D721Med (cell line): ENCODE data around the gene OXER1.

Experiments
- DNase-seq: peaks from one replicate; pipeline ENCODE4 v3.0.0; 2011; ENCODE audit warnings: low spot score; ENCODE audit not compliant: insufficient read length
- FAIRE-seq: peaks from 2 replicates; lab custom pipeline; 2011; peaks lifted over from hg19 to GRCh38; lab: Jason Lieb, UNC
- CTCF ChIP-seq: IDR thresholded peaks from 2 replicates; pipeline ENCODE4 v1.5.1; 2012; ENCODE audit warnings: mild to moderate bottlenecking, control low read depth; ENCODE audit not compliant: insufficient read depth; ENCODE audit errors: missing control alignments

The OXER1 gene, protein sequence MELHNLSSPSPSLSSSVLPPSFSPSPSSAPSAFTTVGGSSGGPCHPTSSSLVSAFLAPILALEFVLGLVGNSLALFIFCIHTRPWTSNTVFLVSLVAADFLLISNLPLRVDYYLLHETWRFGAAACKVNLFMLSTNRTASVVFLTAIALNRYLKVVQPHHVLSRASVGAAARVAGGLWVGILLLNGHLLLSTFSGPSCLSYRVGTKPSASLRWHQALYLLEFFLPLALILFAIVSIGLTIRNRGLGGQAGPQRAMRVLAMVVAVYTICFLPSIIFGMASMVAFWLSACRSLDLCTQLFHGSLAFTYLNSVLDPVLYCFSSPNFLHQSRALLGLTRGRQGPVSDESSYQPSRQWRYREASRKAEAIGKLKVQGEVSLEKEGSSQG

GRCh38 chr2:42764096-42764495 lies at the start of gene OXER1:
Gene OXER1, minus strand, starts transcription at chr2:42764135. Its CDS starts 73 bp downstream, at chr2:42764062.
- DNase-seq, result no peak
- no peak for FAIRE-seq
- no peak for TF ChIP-seq CTCF

- FAIRE-seq, result no peak
- DNase-seq, result no peak
- no peak for TF ChIP-seq CTCF
Measured at GRCh38 chr2:42812899-42813479, 49.1 kb upstream of the OXER1 start.

- TF ChIP-seq CTCF, result no peak
- DNase-seq (no peak), FAIRE-seq (no peak)
Measured at GRCh38 chr2:42810971-42811811, 47.3 kb upstream of the OXER1 start.

DNA sequence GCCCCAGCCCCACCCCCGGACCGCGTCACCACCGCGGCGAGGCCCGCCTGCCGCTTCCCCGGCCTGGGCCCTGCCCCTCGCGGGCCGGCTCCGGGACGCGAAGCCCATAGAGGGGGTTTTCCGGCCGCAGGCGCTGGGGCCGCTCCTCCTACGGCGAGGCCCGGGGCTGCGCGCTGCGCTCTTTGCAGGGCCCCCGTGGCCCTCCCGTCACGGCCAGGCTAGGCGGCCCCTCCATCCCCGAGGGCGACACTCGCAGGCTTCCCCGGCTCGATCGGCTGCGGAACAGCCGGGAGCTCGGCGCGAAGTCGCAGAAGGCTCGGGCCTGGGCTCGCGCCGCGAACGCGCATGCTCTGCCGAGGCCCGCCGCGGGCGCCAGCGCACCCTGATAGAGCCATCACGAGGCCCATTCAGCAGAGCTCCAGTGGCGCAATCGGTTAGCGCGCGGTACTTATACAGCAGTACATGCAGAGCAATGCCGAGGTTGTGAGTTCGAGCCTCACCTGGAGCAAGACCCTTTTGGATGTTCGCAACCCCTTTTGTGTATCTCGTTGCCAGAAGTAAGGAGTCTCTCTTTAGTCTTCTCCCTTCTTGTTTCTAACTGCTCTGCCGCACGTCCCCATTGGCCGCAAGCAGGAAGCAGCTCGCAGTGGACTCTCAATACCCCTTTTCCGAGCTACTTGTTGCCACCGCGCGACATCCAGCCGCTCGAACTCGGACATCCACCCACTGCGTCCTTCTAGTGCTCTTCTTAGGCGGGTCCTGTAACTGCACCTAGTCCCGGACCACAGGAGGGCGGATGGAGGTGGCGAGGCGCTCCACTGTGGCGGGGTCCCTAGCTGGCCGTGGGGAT lies 46.4 kb upstream of the OXER1 start:
- DNase-seq, result no peak
- TF ChIP-seq CTCF, result no peak
- no peak for FAIRE-seq

- no peak for DNase-seq
- no peak for FAIRE-seq
- no peak for TF ChIP-seq CTCF
Measured at GRCh38 chr2:42809819-42810120, 45.8 kb upstream of the OXER1 start.

GRCh38 chr2:42809131-42809818 lies 45.3 kb upstream of the OXER1 start:
- no peak for FAIRE-seq
- DNase-seq, result no peak
- no peak for TF ChIP-seq CTCF
